Measurements from ENCODE around the gene GARIN5B. TPM values are rescaled to one million over a fixed set of nuclear protein-coding genes. Genes with fewer than 3 reads are reported as not detected.

The GARIN5B gene
- total RNA-seq, 1 experiment from 2014 or later = 0.13 TPM

- Histone ChIP-seq H4K20me1 (ENCODE audit: control insufficient read depth, insufficient read depth, insufficient read length) (no peaks in the 10 kb centered on the region), H3K4me1 (ENCODE audit: insufficient read depth, low read length) (no peaks in the 10 kb centered on the region), H3K18ac (ENCODE audit: insufficient read length, low read depth, low read length) (no peak overlapping the region), H2AK5ac (ENCODE audit: insufficient read length, low read length) (no peak overlapping the region), H2BK120ac (ENCODE audit: low read depth, low read length, poor library complexity, severe bottlenecking) (no peak overlapping the region), H3K23me2 (ENCODE audit: insufficient read length, low read depth, low read length, poor library complexity, severe bottlenecking) (no peaks in the 10 kb centered on the region), H3K79me2 (ENCODE audit: insufficient read depth, low read length) (no peaks in the 10 kb centered on the region), H2AFZ (ENCODE audit: low read length) (no peak overlapping the region), H3K27me3 (ENCODE audit: insufficient read depth, low read length) (no peaks in the 10 kb centered on the region; the same call in 1 of the 2 replicates), H3K14ac (ENCODE audit: insufficient read depth, low read length) (no peak overlapping the region), H4K8ac (replicated peaks; ENCODE audit: insufficient read length, low read depth, low read length) (no peak overlapping the region), H3K56ac (ENCODE audit: insufficient read length, low read depth, low read length) (no peak overlapping the region), H3K23ac (ENCODE audit: insufficient read length, low read depth, low read length) (no peak overlapping the region), H3K4me2 (ENCODE audit: insufficient read depth, insufficient read length, low read length) (no peak overlapping the region), H4K5ac (ENCODE audit: insufficient read length, low read depth, low read length) (no peak overlapping the region), H3K9me3 (ENCODE audit: control insufficient read depth, low read depth, low read length) (no peaks in the 10 kb centered on the region), H3K9ac (ENCODE audit: extremely low read depth, insufficient read length, low read length) (no peak overlapping the region), H3T11ph (ENCODE audit: low read length) (no peak overlapping the region), H2BK12ac (ENCODE audit: insufficient read length, low read depth, low read length) (no peak overlapping the region), H3K79me1 (ENCODE audit: insufficient read depth, low read depth, low read length, poor library complexity, severe bottlenecking) (no peaks in the 10 kb centered on the region), H3K4ac (ENCODE audit: low read depth, low read length) (no peak overlapping the region), H2BK15ac (ENCODE audit: low read depth, low read length) (no peak overlapping the region), H2BK5ac (ENCODE audit: insufficient read length, low read length) (no peak overlapping the region), H4K91ac (ENCODE audit: insufficient read length, low read depth, low read length) (no peak overlapping the region), H3K27ac (ENCODE audit: insufficient read length, low read depth, low read length) (no peak overlapping the region), H2BK20ac (ENCODE audit: low read depth, low read length, poor library complexity, severe bottlenecking) (no peak overlapping the region)
- Mint-ChIP-seq H3K4me3 (no peak overlapping the region), H3K27ac (no peak overlapping the region; a peak in 1 of 7 replicates), H3K36me3 (ENCODE audit: insufficient read depth in 1 of 3, low read depth in 3 of 3) (no peaks in the 10 kb centered on the region), H3K4me1 (peaks cover 21 to 36% of the 10 kb centered on the region in 2 experiments), H3K9me3 (no peaks in the 10 kb centered on the region; a peak in 1 of 5 replicates), H3K27me3 (ENCODE audit: low read depth) (peaks cover 23% of the 10 kb centered on the region)
- DNase-seq = peak; percentile 27
- no CpG with 5 or more reads among the region's 8 CpGs for WGBS (ENCODE audit: extremely low coverage, insufficient read length, low lambda C conversion rate)
- TF ChIP-seq, protein P1, sequence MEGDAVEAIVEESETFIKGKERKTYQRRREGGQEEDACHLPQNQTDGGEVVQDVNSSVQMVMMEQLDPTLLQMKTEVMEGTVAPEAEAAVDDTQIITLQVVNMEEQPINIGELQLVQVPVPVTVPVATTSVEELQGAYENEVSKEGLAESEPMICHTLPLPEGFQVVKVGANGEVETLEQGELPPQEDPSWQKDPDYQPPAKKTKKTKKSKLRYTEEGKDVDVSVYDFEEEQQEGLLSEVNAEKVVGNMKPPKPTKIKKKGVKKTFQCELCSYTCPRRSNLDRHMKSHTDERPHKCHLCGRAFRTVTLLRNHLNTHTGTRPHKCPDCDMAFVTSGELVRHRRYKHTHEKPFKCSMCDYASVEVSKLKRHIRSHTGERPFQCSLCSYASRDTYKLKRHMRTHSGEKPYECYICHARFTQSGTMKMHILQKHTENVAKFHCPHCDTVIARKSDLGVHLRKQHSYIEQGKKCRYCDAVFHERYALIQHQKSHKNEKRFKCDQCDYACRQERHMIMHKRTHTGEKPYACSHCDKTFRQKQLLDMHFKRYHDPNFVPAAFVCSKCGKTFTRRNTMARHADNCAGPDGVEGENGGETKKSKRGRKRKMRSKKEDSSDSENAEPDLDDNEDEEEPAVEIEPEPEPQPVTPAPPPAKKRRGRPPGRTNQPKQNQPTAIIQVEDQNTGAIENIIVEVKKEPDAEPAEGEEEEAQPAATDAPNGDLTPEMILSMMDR (conservative IDR thresholded peaks at IDR 0.05) = no peak
These were observed 42.1 kb downstream of the GARIN5B start for GRCh38 chr19:55320844-55321419.
